CD1c-positive myeloid dendritic cell (primary cell): ENCODE results near the gene TALDO1.

ENCODE experiments used
- DNase-seq: peaks from one replicate; pipeline ENCODE4 v3.0.0-alpha.2; 2016; ENCODE audit errors: extremely low spot score

The TALDO1 gene

DNA sequence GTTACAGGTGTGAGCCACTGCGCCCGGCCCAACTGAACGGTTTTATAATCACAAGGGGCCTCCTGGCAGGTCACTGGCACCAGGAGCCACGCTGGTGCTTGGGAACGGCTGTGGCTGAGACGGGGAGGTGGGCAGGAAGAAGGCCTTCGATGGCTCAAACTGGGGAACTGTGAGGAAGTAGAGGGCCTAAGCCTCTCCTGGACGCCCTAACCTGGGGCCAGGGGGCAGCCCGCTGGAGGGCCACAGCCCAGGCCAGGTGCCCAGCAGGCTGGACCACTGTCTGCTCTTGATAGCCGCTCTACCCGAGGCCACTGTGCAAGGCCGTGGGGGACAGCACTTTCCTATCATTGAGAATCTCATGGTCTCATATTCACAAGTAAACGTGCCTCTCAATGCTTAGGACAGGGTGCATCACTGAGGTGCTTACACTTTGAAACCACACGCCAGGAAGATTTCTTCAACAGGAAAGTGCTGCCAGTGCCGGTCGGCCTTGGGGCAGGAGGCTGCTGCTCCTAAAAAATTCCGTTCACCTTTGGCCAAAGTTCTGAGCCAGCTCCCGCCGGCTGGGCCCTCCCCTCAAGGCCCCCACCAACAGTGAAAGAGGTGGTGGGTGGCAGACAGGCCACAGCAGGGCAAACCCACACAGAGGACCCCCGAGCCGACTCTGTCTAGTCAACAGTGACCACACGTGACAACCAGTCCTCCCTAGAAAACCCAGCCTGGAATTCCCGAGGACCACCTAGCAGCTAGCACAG, 22.8 kb downstream of the TALDO1 start:
- no peak for DNase-seq

GRCh38 chr11:770642-771616, 23.7 kb downstream of the TALDO1 start:
- DNase-seq, result no peak

DNA sequence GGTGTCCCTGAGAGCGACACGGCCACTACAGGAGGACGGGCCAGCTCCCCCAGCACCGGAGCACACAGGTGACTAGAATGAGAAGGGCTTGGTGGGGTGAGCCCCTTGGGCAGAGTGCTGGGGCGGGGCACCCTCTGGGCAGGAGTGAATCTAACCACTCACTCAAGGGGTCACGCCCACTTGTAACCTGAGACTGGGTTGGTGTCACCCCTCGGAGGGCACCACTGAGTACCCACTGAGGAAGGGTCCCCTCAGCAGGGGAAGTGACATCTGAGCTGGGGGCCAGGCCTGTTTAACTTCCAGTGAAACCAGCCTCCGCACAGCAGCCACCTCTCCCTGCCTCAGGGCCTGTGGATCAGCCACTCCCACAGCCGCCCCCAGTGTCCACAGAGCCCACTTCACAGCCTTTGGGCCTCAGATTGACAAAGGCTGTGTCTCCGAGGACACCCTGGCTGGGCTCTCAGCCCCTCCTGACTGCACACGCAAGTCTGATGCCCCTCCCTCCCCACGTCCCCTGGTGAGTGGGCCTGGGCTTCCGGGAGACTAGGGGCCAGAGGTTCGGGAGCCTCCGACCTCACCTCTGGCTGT, 24.4 kb downstream of the TALDO1 start:
- no peak for DNase-seq

DNA sequence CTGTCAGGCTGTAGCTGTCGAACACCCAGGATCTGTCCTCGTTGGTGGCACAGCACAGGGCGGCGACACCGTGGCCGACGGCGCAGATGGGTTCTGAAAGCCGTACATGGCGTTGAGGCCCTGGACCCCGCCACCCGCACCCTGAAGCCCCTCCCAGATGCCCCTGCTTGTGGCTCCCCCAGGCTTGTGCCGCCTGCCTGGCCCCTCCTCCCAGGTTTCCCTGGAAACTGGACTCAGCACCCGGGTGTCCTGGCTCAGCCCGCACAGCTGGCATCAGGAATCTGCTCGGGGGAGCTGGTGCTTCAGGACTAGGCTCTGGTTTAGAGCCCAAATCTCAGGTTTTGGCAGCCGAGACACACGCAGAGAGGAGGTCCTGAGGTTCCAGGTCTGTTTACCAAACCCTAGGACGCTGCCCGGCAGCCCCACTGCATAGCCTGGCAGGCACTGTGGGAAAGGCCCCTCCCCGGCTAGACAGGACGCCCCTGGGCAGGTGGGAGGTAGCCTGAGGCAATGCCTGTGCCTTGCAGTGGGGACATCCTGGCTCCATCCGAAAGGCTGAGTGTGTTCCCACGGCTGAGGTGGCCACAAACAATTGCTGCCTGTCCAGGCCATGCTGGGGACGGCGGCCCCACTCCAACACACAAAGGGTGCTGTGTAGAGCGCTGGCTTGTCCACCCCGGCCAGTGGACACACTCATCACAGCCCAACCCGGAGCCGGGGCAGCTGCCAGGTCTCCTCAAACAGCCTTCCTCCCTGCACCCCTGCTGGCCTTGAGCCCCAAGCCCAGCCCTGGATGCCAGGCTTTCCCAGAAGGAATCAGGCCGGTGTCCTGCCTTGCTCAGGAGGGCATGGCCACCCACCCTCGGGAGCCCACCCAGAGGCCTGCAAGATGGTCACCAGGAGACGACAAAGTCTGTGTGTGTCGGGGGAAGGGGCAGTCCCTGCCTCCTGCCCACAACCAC, 25.4 kb downstream of the TALDO1 start:
- no peak for DNase-seq

DNA sequence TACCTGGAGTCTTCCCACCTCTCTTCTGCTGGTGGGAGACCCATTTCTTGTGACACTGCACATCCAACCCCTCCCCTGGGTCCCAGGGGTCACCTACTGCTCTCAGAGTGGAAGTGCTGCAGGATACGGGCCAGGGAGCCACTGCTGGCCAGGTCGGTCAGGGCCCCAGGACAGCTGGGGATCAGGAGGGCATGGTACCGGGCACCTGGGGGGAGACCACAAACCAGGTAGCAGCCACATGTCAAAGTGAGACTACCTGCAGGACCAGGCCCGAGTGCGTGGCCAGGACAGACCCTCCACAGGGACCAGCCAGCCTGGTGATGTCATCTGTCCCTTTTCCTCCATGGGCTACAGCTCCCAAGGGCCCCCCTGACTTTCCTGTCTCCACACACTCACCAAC, 26.2 kb downstream of the TALDO1 start:
- no peak for DNase-seq

DNA sequence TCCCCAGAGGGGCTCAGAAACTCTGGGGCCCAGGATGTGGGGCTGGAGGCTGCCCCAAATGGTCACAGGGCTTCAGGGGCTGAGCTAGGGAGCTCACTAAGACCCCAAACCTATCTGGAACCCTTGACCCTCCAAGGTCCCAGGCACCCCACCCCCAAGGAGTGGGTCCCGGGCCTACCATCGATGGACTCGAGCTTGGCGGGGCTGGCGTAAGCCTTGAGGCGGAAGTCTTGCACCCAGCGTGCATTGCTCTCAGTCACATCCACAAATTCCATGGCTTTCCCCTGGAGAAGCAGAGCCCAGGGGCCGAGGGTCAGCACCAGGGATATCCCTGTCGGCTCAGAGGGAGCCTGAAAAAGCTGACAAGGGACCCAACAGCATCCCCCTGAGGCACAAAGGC, 26.6 kb downstream of the TALDO1 start:
- DNase-seq, result no peak

- no peak for DNase-seq
These were observed 27.8 kb downstream of the TALDO1 start for GRCh38 chr11:774873-775592.

DNA sequence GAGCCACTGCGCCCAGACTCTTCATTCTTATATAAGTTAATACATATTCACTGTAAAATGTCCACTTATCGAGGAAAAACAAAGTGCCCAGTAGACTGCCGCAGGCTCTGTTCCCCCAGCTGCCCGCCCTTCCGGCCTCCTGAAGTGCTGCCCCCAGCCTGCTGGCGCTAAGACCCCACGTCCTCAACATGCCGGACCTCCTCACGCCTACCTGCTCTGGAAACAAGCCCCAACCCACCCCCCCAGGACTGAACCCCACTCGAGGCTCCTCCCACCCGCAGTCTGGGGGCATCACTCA, 28.9 kb downstream of the TALDO1 start:
- no peak for DNase-seq

DNA sequence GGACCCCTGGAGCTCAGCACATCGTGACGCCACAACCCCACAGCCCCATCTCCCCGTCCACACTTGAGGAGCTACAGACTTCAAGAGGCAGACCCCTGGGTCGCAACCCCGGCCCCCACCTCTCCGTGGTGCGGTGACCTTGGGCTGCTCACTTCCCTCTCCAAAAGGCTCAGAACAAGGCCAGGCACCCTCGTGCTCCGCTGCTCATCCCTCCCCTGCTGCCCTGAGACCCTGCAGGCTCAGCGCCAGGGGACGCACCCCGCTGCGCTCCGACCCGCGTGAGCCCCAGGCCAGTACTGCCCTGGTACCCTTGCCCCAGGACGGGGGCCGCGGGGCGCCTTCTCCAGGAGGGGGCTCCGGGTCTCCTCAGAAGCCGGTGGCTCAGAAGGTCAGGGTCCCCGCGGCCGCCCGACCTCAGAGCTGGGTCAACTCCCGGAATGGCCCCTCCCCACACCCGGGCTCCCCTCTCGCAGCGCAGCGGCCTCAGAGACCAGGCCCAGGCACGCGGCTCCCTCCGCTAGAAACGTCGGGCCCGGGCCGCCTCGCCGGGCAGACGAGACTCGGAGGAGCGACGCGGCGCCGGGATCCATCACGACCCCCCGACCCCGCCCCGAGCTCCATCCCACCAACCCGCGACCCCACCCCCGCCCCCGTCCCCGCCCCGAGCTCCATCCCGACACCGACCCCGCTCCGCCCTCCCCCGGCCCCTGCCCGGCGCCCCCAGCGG, 29.5 kb downstream of the TALDO1 start:
- DNase-seq, result peak; percentile 37

DNA sequence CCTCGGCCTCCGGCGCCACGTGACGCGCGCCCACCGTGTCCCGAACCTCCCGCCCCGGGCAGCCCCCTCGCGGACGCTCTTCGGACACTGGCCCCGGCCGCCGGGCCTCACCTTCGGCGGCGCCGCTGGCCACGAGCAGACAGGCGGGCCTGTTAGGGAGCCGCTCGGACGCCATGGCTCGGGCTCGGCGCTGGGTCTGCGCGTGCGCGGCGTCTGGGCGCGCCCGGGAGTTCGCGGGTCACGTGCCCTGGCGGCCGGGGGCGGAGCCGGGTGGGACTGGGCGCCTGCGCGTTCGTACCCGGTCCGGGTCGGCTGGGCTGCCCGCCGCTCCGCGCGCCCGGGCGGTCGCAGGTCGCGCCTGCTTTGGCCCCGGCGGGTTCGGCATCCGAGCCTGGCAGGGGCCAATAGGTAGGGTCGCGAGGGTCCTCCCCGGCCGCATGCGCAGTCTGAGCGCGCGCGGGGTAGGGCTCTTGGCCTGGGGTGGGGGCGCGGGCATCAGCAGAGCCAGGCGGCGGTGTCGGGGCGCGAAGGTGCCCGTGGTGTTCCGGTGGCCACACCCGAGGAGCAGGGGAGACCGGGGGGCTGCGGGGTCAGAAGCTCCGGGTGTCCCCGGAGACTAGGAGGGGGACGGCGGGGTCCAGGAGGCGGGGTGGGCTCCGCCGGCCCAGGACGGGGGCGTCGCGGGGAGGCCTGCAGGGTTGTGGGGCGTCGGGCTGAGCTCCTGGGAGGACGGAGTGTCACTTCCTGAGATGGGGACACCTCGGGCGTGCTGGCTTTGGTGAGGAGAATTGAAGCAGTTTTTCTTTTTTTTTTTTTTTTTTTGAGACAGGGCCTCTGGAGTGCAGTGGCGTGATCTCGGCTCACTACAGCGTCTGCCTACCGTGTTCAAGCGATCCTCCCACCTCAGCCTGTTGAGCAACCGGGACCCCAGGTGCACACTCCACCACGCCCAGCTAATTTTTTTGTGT, 30.3 kb downstream of the TALDO1 start, which contains the start of gene GATD1:
Gene GATD1 (minus strand): TSS at position 200 of the 968 bp plus-strand sequence. CDS start 25 bp downstream, at position 175.
- DNase-seq, result peak; percentile 96

DNA sequence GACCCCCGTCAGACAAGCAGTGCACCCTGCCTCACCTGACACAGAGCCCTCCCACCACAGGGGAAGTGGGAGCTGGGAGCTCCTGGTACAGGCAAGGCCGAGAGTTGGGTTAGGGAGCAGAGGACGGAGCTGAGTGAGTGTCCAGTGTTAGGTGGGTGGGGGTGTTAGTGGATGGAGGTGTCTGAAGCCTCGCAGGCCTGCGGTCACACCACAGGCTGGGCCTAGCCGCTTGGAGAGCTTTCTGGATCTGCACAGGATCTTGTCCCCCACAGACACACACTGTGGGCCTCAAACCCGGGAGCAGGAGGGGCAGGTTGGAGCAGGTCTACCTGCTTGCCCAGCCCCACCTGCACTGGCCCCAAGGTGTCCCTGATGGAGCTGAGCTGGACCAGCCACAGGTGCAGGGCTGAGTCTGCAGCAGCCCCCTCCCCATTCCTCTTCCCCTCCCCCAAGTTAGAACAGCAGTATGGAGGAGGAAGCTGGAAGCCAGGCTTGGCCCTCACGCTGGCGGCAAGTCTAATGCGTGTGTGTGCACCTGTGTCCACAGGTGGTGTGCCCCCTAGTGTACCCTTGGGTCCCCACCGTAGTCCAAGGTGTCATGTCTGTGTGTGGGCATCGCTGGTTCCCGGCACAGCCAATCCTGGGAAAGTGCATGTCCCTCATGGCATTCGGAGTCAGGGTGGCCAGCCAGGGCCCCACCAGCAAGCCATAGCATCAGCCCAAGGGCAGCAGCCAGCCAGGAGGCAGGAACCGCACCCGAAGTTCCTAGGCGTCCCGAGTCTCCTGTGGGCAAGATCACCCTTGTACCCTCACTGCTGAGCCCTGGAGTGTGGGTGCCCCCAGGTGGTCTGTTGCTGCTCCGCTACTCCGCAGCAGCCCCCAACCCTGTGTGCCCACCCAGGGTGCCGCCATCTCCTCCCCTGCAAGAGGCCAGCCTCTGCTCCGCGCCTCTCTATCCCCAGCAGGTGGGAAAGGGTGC, 32.0 kb downstream of the TALDO1 start:
- DNase-seq, result no peak

- no peak for DNase-seq
These were observed 32.8 kb downstream of the TALDO1 start for GRCh38 chr11:779955-780532.

- DNase-seq, result no peak
These were observed 35.3 kb downstream of the TALDO1 start for GRCh38 chr11:782264-783174.

DNA sequence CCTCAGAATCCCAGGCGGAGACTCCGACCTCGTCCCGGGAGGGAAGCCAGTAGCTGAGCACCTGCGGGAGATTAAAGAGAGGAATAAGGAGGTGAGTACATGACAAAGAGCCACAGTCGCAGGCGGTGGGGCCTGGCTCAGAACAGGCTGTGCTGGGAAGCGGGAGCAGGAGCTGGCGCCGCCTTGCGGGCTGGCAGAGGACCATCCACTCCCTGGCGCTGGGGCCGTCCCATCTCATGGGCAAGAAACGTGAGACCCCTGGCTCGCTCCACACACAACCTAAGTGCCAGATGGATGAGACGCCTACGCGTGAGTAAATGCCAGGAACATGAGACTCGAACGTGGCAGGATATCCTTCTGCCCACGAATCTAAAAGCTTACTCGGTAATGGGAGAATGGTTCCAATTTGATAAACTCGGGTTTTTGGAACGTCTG, 36.3 kb downstream of the TALDO1 start:
- DNase-seq, result no peak

- no peak for DNase-seq
These were observed 39.2 kb downstream of the TALDO1 start for GRCh38 chr11:786235-787083.
